Measurements from ENCODE around the gene CDC5L.

Gene CDC5L

DNA sequence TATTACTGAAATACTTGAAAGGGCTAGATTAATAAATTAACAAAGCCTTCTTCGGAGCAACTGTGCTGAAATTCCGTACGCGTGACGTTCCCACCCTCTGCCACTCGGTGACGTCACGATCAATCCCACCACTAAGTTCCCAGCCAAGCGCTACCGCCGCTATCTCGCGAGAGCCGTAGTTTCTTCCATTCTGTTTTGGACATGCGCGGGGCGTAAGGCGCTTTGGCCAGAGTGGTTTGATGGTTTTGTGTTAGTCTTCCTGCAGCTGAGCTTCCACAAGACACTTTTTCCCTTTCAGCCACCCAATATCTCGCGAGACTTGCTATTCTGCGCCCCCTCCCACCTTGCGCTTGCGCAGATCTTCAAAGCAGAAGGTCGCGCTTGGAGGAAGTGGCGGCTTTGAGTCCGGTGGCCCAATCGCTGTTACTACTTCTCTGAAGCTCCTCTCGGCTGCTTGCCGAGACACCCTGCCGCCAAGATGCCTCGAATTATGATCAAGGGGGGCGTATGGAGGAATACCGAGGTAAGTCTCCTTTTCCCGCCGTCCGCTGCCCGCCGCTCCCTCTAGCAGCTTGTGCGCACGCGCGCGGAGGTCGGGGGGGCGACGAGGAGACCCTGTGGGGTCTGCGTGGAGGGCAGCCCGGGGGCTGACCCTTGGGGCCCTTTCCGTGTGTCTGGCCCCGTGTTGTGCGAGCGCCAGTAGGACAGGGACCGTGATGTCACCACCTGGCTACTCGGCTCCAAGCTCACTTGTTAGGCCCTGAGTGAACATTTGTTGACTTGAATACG lies at the start of gene CDC5L:
CDC5L (plus strand) TSS at position 361 of the 789 bp plus-strand sequence; CDS start at position 479, 118 bp downstream.
- TF ChIP-seq CTCF (IDR thresholded peaks at IDR 0.05), result no peak

DNA sequence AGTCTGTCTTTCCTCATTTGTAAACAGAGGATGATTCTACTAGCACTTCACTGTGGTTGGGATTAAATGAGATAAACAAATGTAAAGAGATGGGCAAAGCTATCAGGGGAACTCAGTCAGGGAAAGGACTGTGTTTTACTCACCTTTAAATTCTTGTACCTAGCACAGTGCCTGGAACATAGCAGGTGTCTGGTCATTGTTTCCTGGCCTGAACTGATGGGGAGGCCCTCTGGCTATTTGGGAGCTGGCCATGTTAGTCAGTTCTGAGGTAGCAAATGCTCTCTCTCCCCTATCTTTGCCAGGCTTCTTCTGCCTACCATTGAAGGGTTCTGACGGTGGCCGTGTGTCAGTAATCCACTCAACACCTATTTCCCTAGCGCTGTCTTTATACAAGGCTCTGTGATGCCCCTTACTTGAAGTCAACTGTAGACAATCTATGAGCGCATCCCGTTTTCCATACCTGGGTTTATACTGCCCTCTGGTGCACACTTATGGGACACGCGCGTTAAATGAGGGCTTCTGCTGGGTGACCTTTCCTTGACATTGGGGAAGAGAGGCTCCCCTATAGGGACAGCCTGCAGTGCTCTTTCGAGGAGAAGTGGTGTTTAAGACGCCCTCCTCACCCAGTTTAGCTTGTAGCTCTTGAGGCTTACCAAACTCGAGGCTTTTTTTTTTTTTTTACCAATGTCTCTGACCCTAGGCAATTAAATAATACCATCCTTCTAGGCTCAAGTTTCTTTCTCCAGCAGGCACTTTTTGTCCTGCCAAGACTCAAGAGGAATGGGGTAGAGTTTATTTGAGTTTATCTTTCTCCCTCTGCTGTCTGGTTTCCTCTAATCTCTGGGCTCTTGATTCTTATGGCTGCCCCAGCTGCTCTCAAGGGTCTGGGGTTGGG lies 49.0 kb upstream of the CDC5L start:
- TF ChIP-seq CTCF (IDR thresholded peaks at IDR 0.05), result peak; percentile 69

DNA sequence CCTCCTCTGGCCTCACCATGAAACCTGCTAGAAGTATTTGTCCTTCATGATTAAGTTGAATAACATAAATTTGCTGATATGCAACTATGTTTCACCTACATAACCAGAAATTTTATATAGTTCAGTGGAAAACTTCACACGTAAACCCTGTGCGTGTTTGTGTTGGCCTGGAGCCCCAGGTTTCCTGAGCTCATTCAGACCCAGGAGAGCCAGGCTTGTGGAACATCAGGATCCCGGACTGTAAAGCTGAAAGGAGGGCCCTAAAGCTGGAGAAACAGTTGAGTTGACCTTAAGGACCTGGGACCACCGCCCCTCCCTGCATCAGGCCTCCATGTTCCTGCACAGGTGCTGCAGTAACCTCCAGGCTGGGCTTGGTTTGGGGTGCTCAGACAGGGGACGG lies 48.2 kb upstream of the CDC5L start:
- TF ChIP-seq CTCF (IDR thresholded peaks at IDR 0.05), result no peak

DNA sequence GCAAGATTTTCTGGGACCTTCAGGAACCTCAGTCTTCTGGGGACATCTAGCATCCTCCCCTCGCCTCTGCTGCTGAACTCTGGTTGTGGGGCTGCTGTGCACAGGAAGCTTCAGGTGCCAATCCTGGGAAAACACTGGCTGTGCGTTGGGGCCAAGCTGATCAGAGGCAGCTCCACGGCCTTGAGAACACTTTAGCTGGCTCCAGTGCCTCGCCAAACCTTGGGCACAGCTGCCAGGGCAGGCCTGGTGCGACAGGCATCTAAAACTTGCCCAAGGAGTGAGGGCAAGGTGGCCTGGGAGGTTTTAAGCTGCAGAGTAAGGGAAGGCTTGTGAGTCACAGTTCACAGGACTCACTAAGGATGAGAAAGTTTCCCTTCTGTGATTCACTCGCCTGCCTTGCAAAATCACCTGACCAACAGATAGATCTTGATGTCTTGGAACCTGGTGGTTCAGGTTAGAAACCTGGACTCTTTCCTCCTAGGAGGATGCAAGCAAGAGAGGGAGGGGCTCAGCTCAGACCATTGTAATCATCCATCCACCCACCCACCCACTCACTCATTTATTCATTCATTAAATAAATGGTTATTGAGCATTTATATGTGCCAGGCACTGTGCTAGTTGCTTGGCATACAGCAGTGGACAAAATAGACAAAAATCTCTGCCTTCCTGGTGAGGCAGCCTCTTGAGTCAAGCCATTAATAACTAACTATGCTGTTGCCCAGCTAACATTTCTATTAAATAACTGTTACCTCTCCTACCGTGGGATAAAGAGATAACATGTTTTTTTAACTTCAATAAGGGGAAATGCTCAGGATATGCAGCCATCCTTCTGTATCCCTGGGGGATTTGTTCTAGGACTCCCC lies 47.5 kb upstream of the CDC5L start:
- TF ChIP-seq CTCF (IDR thresholded peaks at IDR 0.05), result no peak

- no peak for TF ChIP-seq CTCF (IDR thresholded peaks at IDR 0.05)
Observed at GRCh38 chr6:44341095-44341890, 46.2 kb upstream of the CDC5L start.

DNA sequence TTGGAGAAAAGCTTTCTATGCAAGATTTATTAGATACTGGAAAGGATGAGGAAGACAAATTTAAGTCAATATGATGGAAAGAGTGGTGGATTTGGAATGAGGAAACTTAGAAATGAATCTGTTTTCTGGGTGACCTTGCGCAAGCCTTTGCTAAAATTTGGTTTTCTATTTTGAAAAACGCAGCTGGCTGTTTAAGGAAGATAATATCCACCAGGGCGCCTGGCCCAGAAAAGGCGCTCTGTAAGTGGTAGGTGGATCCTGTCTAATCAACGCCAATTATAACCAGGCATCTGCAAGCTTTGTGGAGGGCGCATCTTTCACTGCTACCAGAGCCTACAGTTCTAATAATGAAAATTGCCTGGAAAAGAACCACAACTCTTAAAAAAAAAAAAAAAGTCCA lies 45.5 kb upstream of the CDC5L start:
- no peak for TF ChIP-seq CTCF (IDR thresholded peaks at IDR 0.05)
